Testis (tissue), 3 donors: ENCODE results near the gene RBP5. TPM values are rescaled to one million over a fixed set of nuclear protein-coding genes. Genes with fewer than 3 reads are reported as not detected.
A peak's percentile ranks its signal among the peaks of the same experiment; 100 is the strongest.

Experiments used
- DNase-seq: peaks from one replicate; pipeline ENCODE4 v3.0.0-alpha.2; 2019
- H3K27ac ChIP-seq, 2 donors: fragments of 200-600 bp; sonication (generic); one replicate each; pipeline ENCODE4 v1.5.1; 2019
- H3K27me3 ChIP-seq: fragments of 200-600 bp; sonication (generic); one replicate; pipeline ENCODE4 v1.5.1; 2019
- H3K36me3 ChIP-seq: fragments of 200-600 bp; sonication (generic); one replicate; pipeline ENCODE4 v1.5.1; 2017; ENCODE audit warnings: low read depth; ENCODE audit errors: missing control alignments
- H3K4me1 ChIP-seq: fragments of 200-600 bp; sonication (generic); one replicate; pipeline ENCODE4 v1.5.1; 2019
- H3K4me3 ChIP-seq, 2 donors: fragments of 200-600 bp; sonication (generic); one replicate each; pipeline ENCODE4 v1.5.1; 2017 to 2019
- H3K9me3 ChIP-seq: fragments of 200-600 bp; sonication (generic); one replicate; pipeline ENCODE4 v1.5.1; 2017
- POLR2A ChIP-seq: fragments of 450-650 bp; IDR thresholded peaks from one replicate; pipeline ENCODE4 v1.6.1; 2017; ENCODE audit warnings: antibody characterized with exemption, mild to moderate bottlenecking, moderate library complexity
- WGBS, 2 donors: methylation state at CpG; one replicate each; pipeline ENCODE4 v1.1.5; 2018; 5-methylcytosine and 5-hydroxymethylcytosine counted together
- intact Hi-C: fragments of 100-400 bp; cut with DNase I; formaldehyde crosslinking; loops from one replicate; pipeline ENCODE4 v1.15.1; 2023; ENCODE audit warnings: low total_unique reads
- polyA plus RNA-seq: library from polyadenylated mRNA; stranded (reverse); fragments of 350-450 nt; fragmentation: Illumina TruSeq; extraction: RNeasy Lipid Tissue Mini Kit (QIAGEN cat#74804); gene quantifications from one replicate; pipeline ENCODE4 v1.2.3, GENCODE V29; 2014; ENCODE audit warnings: low read depth, low replicate concordance; ENCODE audit not compliant: insufficient read depth
- total RNA-seq, 2 donors: library from RNA; depleted of rRNA; stranded (reverse); fragments of >200 nt; gene quantifications; one replicate each; pipeline ENCODE4 v1.2.3, GENCODE V29; 2016
- TF ChIP-seq, protein P1 (sequence below), 3 experiments: fragments of 450-650 bp in 2 of 3; fragments of 200-600 bp in 1 of 3; sonication (generic) in 1 of 3; IDR thresholded peaks; one replicate each; pipeline ENCODE4 v1.5.1; 2016 to 2019; ENCODE audit warnings: antibody characterized with exemption in 3 of 3, mild to moderate bottlenecking in 2 of 3, moderate library complexity in 1 of 3

RBP5 gene
- total and polyA plus RNA-seq, 3 donors from 2014 or later = 1.1 to 11.8 (median 4.0) TPM

DNA sequence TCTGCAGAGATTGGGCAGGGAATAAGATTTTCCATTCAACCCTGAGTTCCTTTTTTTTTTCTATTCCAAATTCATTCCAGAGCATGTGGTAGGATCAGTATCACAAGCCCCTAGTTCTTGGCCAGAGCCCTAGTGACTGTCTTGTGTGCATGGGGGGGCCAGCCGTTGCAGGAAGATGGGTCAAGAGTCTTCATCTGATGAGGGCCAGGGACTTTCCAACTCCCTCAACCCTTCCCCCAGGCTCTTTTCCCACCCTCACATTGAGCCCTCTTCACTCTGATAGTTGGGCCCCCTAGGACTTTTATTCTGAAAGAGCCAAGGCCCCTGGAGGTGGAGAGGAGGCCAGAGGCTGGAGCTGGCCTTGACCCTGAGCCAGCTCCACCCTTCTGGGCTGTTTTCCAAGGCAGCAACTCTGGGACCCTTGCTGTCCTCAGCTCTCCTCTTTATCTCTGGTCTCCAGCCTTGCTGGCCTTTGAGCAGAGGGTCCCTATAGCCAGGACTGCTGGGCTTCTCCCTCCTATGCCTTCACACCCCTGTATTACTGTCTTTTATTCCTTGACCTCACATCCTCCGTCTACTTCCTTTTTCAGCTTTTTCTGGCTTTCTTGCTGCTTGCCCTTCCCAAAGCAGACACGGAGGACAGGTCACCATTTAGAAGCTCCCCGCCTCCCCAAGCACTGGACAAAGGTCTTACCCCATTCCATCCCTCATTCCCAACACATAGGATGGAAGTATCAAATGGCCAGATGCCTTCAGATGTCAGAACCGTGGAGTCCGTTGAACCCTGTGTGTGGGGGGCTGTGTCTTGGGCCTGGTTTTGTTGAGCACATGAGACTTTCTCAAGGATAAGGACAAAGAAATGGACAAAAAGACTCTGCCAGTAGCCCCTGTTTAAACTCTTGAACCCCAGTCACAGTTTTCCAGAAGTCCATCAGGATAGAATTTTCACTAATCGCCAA, 5.6 kb downstream of the RBP5 start:
- WGBS, 2 donors = 48 to 60% methylated on average over 7 of the region's 7 CpGs
- no peak for DNase-seq
- H3K9me3 ChIP-seq = no peaks in the 10 kb centered on the region
- no peak overlapping the region for H3K4me3 ChIP-seq
- TF ChIP-seq, protein P1, sequence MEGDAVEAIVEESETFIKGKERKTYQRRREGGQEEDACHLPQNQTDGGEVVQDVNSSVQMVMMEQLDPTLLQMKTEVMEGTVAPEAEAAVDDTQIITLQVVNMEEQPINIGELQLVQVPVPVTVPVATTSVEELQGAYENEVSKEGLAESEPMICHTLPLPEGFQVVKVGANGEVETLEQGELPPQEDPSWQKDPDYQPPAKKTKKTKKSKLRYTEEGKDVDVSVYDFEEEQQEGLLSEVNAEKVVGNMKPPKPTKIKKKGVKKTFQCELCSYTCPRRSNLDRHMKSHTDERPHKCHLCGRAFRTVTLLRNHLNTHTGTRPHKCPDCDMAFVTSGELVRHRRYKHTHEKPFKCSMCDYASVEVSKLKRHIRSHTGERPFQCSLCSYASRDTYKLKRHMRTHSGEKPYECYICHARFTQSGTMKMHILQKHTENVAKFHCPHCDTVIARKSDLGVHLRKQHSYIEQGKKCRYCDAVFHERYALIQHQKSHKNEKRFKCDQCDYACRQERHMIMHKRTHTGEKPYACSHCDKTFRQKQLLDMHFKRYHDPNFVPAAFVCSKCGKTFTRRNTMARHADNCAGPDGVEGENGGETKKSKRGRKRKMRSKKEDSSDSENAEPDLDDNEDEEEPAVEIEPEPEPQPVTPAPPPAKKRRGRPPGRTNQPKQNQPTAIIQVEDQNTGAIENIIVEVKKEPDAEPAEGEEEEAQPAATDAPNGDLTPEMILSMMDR (IDR thresholded peaks at IDR 0.05) = no peak
- TF ChIP-seq POLR2A = no peak
- H3K36me3 ChIP-seq = no peaks in the 10 kb centered on the region
- peak overlapping the region; percentile 58 to 63 for H3K27ac ChIP-seq
- intact Hi-C loops = no loop called here
- no peaks in the 10 kb centered on the region for H3K27me3 ChIP-seq
- peaks cover 14% of the 10 kb centered on the region for H3K4me1 ChIP-seq

- Histone ChIP-seq H3K9me3 (no peaks in the 10 kb centered on the region), H3K36me3 (no peaks in the 10 kb centered on the region), H3K4me1 (peaks cover 13% of the 10 kb centered on the region), H3K27ac (no peak overlapping the region), H3K4me3 (no peak overlapping the region), H3K27me3 (no peaks in the 10 kb centered on the region)
- intact Hi-C loops = no loop called here
- 69 to 92% methylated on average over 5 of the region's 5 CpGs for WGBS, 2 donors
- DNase-seq = no peak
- TF ChIP-seq, protein P1 (IDR thresholded peaks at IDR 0.05) = no peak
- no peak for TF ChIP-seq POLR2A
These were observed 7.4 kb downstream of the RBP5 start for GRCh38 chr12:7121324-7121723.

DNA sequence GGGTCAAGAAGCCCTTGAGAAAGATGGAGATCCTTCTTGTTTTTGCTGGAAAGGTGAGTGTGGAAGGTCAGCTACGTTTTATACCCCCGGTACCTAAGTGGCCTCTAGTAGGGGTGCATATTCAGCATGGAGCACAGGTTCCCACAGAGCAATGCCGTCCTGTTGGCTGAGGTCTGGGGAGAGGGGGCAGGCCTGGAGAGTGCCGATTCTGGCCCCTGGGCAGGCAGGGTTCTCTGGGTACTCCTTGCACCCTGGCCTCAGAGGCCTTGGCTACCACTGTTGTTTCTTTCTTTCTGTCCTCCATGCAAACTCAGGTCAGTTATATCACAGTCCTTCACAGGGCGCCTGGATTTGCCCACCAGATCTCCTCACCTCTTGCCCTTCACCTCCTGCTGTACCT, 8.5 kb downstream of the RBP5 start:
- no peak for DNase-seq
- no peak overlapping the region for H3K27ac ChIP-seq
- intact Hi-C loops = no loop called here

DNA sequence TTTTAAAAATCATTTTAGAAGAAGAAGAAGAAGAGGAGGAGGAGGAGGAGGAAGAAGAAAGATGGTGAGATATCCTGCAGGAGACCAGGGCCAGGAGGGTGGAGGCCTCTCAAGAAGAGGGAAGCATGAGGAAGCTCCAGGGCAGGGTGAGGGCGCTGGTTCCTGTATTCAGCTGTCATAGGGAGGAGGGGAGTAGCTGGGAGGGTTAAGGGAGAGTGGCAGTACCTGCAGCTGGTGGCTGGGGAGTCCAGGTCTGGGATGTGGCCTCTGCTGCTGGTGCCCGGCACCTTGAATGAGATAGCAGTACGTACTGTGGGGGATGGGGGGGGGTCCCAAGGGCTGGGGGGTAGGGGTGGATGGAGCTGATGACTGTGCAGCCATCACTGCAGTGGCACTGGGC, 9.8 kb downstream of the RBP5 start:
- peaks cover 12% of the 10 kb centered on the region for H3K4me1 ChIP-seq
- intact Hi-C loops = no loop called here
- no peaks in the 10 kb centered on the region for H3K36me3 ChIP-seq
- no peaks in the 10 kb centered on the region for H3K27me3 ChIP-seq
- H3K27ac ChIP-seq = no peak overlapping the region
- no peak overlapping the region for H3K4me3 ChIP-seq
- no peaks in the 10 kb centered on the region for H3K9me3 ChIP-seq
- no peak for DNase-seq
- TF ChIP-seq POLR2A = no peak
- TF ChIP-seq, protein P1 (IDR thresholded peaks at IDR 0.05) = no peak
- WGBS, 2 donors = 75 to 95% methylated on average over 3 of the region's 3 CpGs

More for the DNA sequence above, 8.5 kb downstream of the RBP5 start:
- H3K4me1 ChIP-seq = peaks cover 13% of the 10 kb centered on the region
- WGBS, 2 donors = 93 to 95% methylated on average over 5 of the region's 5 CpGs
- TF ChIP-seq, protein P1 (IDR thresholded peaks at IDR 0.05) = no peak
- TF ChIP-seq POLR2A = no peak
- H3K27me3 ChIP-seq = no peaks in the 10 kb centered on the region
- H3K36me3 ChIP-seq = no peaks in the 10 kb centered on the region
- no peak overlapping the region for H3K4me3 ChIP-seq
- no peaks in the 10 kb centered on the region for H3K9me3 ChIP-seq
